GM18873 (cell line): ENCODE measurements around the gene PCID2.

Experiments used
- ATAC-seq: cut with Tn5 transposase; IDR thresholded peaks from one replicate; pipeline ENCODE4 v1.9.1; 2021; ENCODE audit warnings: mild to moderate bottlenecking, moderate library complexity, moderate number of reproducible peaks; ENCODE audit not compliant: unreplicated experiment, low FRiP score

PCID2 gene

DNA sequence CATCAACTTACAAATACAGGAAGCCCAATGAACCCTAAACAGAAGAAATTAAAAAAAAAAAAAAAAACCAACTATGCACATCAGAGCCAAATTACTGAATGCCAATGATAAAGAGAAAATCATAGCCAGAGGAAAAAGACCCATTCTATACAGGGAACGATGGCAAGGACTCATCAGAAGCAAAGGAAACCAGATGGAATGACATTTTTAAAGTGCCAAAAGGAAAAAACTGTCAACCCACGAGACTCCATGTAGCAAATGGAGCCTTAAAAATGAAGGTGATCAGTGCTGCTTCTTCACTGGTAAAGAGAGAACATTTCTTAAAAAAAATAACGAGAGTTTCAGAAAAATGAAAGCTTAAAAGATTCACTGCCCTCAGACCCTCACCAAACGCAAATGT is 18.3 kb downstream of the PCID2 start:
- ATAC-seq = no peak

GRCh38 chr13:113187883-113188665 is 20.4 kb downstream of the PCID2 start:
- no peak for ATAC-seq

GRCh38 chr13:113187263-113187669 is 21.2 kb downstream of the PCID2 start:
- ATAC-seq = no peak

DNA sequence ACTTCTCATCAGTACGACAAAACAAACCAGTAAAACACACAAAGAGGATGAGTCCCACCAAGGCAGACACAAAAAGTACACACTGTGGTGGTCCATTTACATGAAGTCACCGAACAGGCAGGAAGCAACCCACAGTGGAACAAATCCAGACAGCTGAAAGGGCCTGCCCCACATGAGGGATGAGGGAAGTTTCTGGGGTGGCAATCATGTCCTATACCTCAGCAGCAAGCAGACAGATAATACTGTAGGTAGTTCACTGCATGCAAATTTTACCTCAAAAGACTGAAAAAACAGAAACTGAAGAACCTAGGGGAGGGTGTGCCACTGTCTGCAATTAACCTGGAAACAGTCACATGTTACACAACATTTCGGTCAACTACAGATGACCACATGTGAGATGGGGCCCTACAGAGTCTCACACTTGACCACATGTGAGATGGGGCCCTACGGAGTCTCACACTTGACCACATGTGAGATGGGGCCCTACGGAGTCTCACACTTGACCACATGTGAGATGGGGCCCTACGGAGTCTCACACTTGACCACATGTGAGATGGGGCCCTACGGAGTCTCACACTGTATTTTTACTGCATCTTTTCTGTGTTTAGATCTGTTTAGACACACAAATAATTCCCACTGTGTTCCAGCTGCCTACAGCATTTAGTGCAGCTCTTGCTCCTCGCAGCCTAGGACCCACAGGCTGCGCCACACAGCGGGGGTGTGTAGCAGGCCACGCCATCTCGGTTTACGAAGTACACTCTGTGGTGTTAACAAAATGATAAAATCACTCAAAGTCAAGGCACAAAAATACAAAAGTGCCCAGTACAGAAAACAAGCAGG is 22.2 kb downstream of the PCID2 start:
- no peak for ATAC-seq

- no peak for ATAC-seq
Observed at GRCh38 chr13:113184568-113185440, 23.7 kb downstream of the PCID2 start.

GRCh38 chr13:113183450-113184129 is 24.9 kb downstream of the PCID2 start:
- no peak for ATAC-seq

DNA sequence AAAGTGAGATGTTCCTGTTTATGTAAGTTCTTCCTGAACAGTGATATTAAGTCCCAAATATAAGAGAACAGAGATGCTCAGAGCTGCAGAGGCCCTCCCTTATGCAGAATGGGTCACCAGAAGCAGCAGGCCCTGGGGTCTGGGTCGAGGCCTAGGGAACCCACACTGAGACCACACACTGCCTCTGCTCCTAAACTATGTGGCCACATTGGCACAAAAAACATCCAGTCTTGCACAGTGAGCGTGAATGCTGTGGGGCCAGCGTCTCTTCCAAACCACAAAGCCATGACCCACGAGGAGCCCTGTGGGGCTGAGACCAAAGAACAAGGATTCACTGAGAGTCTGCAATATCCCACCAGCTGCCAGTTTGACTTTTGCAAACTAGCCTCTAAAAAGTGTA is 26.4 kb downstream of the PCID2 start:
- no peak for ATAC-seq

DNA sequence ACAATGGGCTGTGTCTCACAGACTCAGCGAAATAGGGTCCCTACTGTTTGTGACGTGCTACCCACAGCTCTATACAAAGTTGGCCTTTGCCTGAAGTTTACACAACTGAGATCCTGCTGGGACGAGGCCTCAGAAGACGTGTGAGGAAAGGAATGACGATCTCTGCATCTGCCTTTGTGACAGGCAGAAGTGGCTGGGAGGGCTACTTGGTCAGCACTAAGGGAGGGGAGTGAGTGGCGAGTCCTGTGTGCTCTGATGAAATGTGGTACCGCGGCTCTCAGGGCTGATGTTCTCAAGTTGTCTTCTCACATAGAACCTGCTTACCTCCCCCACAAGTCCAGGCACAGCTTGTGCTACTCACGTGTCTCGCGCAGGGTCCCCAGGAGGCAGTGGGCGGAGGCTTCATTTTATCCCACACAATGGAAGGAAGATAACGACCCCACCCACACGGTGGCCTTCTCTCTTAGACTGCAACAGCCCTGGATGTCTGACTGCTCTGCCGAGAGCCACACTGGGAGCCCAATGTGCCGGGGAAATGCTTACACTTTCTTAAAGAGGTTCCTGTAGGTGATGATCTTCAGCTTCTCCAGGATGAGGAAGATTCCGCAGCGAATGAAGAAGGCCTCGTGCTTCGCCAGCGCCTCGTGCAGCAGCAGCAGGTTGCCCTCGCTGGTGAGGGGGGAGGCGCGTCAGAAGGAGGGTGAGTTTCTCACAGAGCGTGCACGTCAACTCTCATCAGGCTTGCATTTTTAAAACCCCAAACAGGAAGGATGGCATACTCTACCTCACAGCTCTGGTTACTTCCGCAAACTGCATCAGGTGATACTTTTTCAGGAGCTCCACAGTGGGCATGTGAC is 28.9 kb downstream of the PCID2 start:
- no peak for ATAC-seq

- no peak for ATAC-seq
Observed at GRCh38 chr13:113178896-113179167, 29.6 kb downstream of the PCID2 start.

GRCh38 chr13:113178070-113178895 is 30.2 kb downstream of the PCID2 start:
- ATAC-seq = no peak

DNA sequence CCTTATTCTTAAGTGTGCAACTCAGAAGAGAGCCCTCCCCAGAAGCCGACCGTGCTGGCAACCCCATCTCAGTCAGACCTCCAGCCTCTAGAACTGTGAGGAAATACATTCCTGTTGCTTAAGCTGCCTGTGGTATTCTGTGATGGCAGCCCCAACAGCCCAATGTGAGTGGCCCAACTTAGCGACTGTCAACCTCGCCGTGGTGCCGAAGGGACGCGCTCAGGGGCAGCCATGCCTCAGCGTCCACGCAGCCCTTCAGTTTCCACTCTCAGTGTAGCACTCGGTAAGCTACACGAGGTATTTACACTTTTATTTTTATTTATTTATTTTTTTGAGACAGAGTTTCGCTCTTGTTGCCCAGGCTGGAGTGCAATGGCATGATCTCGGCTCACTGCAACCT is 31.6 kb downstream of the PCID2 start:
- no peak for ATAC-seq

GRCh38 chr13:113176280-113176679 is 32.2 kb downstream of the PCID2 start:
- ATAC-seq = no peak

- ATAC-seq = no peak
Observed at GRCh38 chr13:113172419-113172926, 36.0 kb downstream of the PCID2 start.

- ATAC-seq = no peak
Observed at GRCh38 chr13:113171250-113172125, 37.0 kb downstream of the PCID2 start.

DNA sequence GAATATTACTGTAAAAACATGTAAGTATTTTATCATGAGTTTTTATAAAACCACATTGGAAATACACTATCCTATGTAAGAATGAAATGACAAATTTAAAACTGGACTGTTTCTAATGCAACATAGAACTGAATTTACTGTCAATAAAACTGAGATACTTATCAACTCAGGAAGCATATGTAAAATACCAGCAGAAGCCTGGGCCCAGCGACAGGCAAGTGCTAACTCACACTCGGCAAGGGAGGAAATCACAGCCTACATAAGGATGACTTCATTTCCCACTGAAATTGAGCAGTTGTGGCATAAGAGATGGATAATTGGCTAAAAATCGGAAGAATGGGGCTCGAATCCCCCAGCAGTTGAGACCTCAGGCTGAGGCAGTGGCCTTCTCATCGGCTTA is 38.0 kb downstream of the PCID2 start:
- ATAC-seq = no peak

- ATAC-seq = no peak
Observed at GRCh38 chr13:113169277-113170272, 38.9 kb downstream of the PCID2 start.
